Naive thymus-derived CD4-positive, alpha-beta T cell (primary cell): ENCODE results near the gene SLIT1. TPM values are rescaled to one million over a fixed set of nuclear protein-coding genes. Genes with fewer than 3 reads are reported as not detected.

Experiments
- ATAC-seq: fragments of 150-1000 bp; cut with Tn5 transposase; 2 replicates; pipeline ENCODE4 v1.10.0; 2021; ENCODE audit warnings: mild to moderate bottlenecking, moderate library complexity
- CTCF ChIA-PET: fragments of 350-600 bp; sonication (Branson Sonifier 250); formaldehyde crosslinking; loops from one replicate; lab custom pipeline; 2021; ENCODE audit warnings: antibody characterized with exemption; lab: Charles Lee
- POLR2A ChIA-PET: fragments of 350-600 bp; sonication (Branson Sonifier 250); formaldehyde crosslinking; loops from one replicate; lab custom pipeline; 2021; ENCODE audit warnings: antibody characterized with exemption, inconsistent platforms; lab: Charles Lee
- DNase-seq, 9 donors: peaks; one replicate each; pipeline versions ENCODE4 v3.0.0 to v3.0.0-alpha.2; 2020 to 2022; ENCODE audit warnings: mixed read lengths in 1 of 9
- H3K27ac ChIP-seq: one replicate; pipeline ENCODE4 v1.7.0; 2013; ENCODE audit warnings: mild to moderate bottlenecking, low read depth, low read length, moderate library complexity
- H3K27me3 ChIP-seq, 2 donors: one replicate each; pipeline ENCODE4 v1.7.0; 2013; ENCODE audit warnings: low read length in 2 of 2, mild to moderate bottlenecking in 2 of 2, moderate library complexity in 2 of 2; ENCODE audit not compliant: control insufficient read depth in 2 of 2, insufficient read depth in 2 of 2
- H3K36me3 ChIP-seq, 3 experiments: 1 replicate in 2 of 3; 2 replicates in 1 of 3; pipeline ENCODE4 v1.7.0; 2013; ENCODE audit warnings: low read length in 3 of 3, mild to moderate bottlenecking in 3 of 3, moderate library complexity in 1 of 3; ENCODE audit not compliant: insufficient read depth in 3 of 3, control insufficient read depth in 2 of 3
- H3K4me1 ChIP-seq, 2 donors: one replicate each; pipeline ENCODE4 v1.7.0; 2013; ENCODE audit warnings: low read length in 2 of 2, mild to moderate bottlenecking in 2 of 2, moderate library complexity in 1 of 2; ENCODE audit not compliant: control insufficient read depth in 2 of 2, insufficient read depth in 2 of 2
- H3K4me3 ChIP-seq: 2 replicates; pipeline ENCODE4 v1.7.0; 2013; ENCODE audit warnings: mild to moderate bottlenecking, low read length
- H3K9me3 ChIP-seq, 3 experiments: 1 replicate in 2 of 3; 2 replicates in 1 of 3; pipeline ENCODE4 v1.7.0; 2013; ENCODE audit warnings: low read length in 3 of 3; ENCODE audit not compliant: control insufficient read depth in 2 of 3
- H3K27ac Mint-ChIP-seq, 9 donors: one replicate each; pipeline ENCODE4 v1.8.0; 2020 to 2022; ENCODE audit warnings: mixed read lengths in 9 of 9, mild to moderate bottlenecking in 8 of 9, moderate library complexity in 5 of 9, inconsistent platforms in 2 of 9
- H3K27me3 Mint-ChIP-seq, 5 donors: one replicate each; pipeline ENCODE4 v1.8.0; 2021 to 2022; ENCODE audit warnings: mixed read lengths in 5 of 5, mild to moderate bottlenecking in 1 of 5
- H3K36me3 Mint-ChIP-seq, 5 donors: one replicate each; pipeline ENCODE4 v1.8.0; 2020 to 2022; ENCODE audit warnings: mixed read lengths in 5 of 5, mild to moderate bottlenecking in 3 of 5, inconsistent platforms in 1 of 5
- H3K4me1 Mint-ChIP-seq, 7 donors: one replicate each; pipeline ENCODE4 v1.8.0; 2020 to 2022; ENCODE audit warnings: mixed read lengths in 7 of 7, mild to moderate bottlenecking in 3 of 7, inconsistent platforms in 1 of 7
- H3K4me3 Mint-ChIP-seq, 10 donors: one replicate each; pipeline ENCODE4 v1.8.0; 2020 to 2022; ENCODE audit warnings: mild to moderate bottlenecking in 10 of 10, mixed read lengths in 10 of 10, moderate library complexity in 6 of 10, inconsistent platforms in 2 of 10
- H3K9me3 Mint-ChIP-seq, 11 donors: one replicate each; pipeline ENCODE4 v1.8.0; 2020 to 2022; ENCODE audit warnings: mixed read lengths in 11 of 11, mild to moderate bottlenecking in 4 of 11, inconsistent platforms in 1 of 11, moderate library complexity in 1 of 11
- intact Hi-C, 2 donors: fragments of 100-400 bp; cut with micrococcal nuclease; formaldehyde crosslinking; loops; one replicate each; pipeline ENCODE4 v1.15.1; 2023
- polyA plus RNA-seq, 2 donors: library from polyadenylated mRNA; unstranded; fragments of 300-500 nt; fragmentation: Illumina TruSeq; gene quantifications; one replicate each; pipeline ENCODE4 v1.2.3, GENCODE V29; 2021
- total RNA-seq, 6 experiments: library from RNA in 5 of 6; stranded (reverse) in 5 of 6; gene quantifications; 1 replicate in 5 of 6; 2 replicates in 1 of 6; pipeline ENCODE4 v1.2.3 and lab custom pipeline; 2021 to 2026

Gene SLIT1
- total and polyA plus RNA-seq, 7 experiments from 2014 or later = 0.19 to 0.88 (median 0.44) TPM; not detected in 2

DNA sequence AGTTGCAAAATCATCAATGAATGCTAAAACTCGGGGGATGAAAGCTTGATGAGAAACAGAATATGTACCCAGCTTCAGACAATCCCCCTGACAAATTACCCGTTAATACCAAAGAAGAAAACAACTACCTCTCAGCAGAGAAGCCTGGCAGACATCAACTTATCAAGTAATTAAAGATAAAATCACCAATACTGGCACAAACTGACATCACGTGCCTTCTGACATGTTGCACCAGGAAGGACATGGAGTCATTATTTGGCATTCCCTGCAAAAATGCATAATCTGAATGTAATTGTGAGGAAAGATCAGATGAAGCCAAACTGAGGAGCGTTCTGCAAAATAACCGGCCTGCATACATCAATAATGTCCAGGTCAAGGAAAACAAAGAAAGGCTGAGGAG, 7.7 kb downstream of the SLIT1 start:
- Histone ChIP-seq H3K4me1 (no peaks in the 10 kb centered on the region), H3K9me3 (no peaks in the 10 kb centered on the region), H3K36me3 (no peaks in the 10 kb centered on the region), H3K27ac (no peak overlapping the region), H3K27me3 (no peaks in the 10 kb centered on the region), H3K4me3 (no peak overlapping the region)
- ChIA-PET CTCF (interaction anchor here (0.5 kb wide), 1 partner anchor 692 kb away, joined by 3 read pairs; no protein-coding TSS in a partner anchor), POLR2A (no interaction called here)
- intact Hi-C loops = no loop called here
- Mint-ChIP-seq H3K4me1 (no peaks in the 10 kb centered on the region), H3K4me3 (no peak overlapping the region), H3K27ac (no peak overlapping the region), H3K9me3 (no peaks in the 10 kb centered on the region), H3K36me3 (peaks cover 0 to 3% (median 0%) of the 10 kb centered on the region in 5 donors), H3K27me3 (peaks cover 19 to 40% (median 29%) of the 10 kb centered on the region in 5 donors)
- DNase-seq (no peak), ATAC-seq (no peak)

DNA sequence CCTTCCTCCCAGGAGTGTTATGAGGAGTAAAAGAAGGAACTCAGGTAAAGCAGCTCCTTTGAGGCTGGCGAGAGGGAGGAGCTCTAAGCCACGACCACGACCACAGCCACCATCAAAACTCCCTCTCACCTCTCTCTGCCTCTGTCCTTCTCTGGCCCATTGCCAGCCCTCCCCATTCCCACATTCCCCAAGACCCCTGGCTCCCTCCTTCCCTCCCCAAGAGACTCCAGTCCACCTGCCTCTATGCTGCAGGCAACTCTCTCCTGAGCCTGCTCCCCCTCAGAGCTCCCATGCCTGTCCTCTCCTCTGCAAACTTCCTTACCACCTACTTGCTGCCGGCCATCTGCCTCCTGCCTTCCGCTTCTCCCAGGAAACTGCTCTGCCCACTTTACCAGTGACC, 9.5 kb downstream of the SLIT1 start:
- H3K27ac ChIP-seq = no peak overlapping the region
- ChIA-PET POLR2A (no interaction called here), CTCF (no interaction called here)
- H3K4me1 ChIP-seq = no peaks in the 10 kb centered on the region
- H3K4me3 ChIP-seq = no peak overlapping the region
- ATAC-seq = no peak
- H3K9me3 ChIP-seq = no peaks in the 10 kb centered on the region
- Mint-ChIP-seq H3K9me3 (no peaks in the 10 kb centered on the region), H3K27me3 (peaks cover 13 to 30% (median 14%) of the 10 kb centered on the region in 5 donors), H3K27ac (no peak overlapping the region), H3K4me1 (no peaks in the 10 kb centered on the region), H3K4me3 (no peak overlapping the region), H3K36me3 (no peaks in the 10 kb centered on the region)
- no peaks in the 10 kb centered on the region for H3K36me3 ChIP-seq
- H3K27me3 ChIP-seq = no peaks in the 10 kb centered on the region
- DNase-seq = no peak
- intact Hi-C loops = no loop called here

DNA sequence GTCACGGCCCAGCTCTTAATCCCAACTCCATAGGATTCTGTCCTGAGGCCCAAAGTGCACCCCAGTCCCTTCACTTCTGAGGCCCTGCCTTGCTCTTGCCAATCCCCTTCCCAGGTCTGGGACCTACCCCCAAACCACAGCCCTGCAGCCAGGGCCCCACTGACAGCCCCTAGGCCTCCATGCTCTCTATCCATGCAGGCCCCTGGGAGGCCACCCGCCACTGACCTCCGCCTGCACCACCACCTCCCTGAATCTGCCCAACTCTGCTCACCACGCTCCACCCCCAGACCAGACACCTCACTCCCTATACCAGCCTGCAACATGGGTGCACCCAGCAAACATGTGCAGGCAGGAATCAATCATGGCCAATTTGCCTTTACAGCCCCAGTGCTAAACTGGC, 10.2 kb downstream of the SLIT1 start:
- Histone ChIP-seq H3K4me1 (no peaks in the 10 kb centered on the region), H3K27me3 (no peaks in the 10 kb centered on the region), H3K27ac (no peak overlapping the region), H3K36me3 (no peaks in the 10 kb centered on the region), H3K4me3 (no peak overlapping the region), H3K9me3 (no peaks in the 10 kb centered on the region)
- ChIA-PET CTCF (no interaction called here), POLR2A (no interaction called here)
- Mint-ChIP-seq H3K36me3 (no peaks in the 10 kb centered on the region), H3K27ac (no peak overlapping the region), H3K4me1 (no peaks in the 10 kb centered on the region), H3K9me3 (no peaks in the 10 kb centered on the region), H3K4me3 (no peak overlapping the region), H3K27me3 (peaks cover 11 to 27% (median 16%) of the 10 kb centered on the region in 5 donors)
- intact Hi-C loops = no loop called here
- no peak for ATAC-seq
- DNase-seq = no peak

DNA sequence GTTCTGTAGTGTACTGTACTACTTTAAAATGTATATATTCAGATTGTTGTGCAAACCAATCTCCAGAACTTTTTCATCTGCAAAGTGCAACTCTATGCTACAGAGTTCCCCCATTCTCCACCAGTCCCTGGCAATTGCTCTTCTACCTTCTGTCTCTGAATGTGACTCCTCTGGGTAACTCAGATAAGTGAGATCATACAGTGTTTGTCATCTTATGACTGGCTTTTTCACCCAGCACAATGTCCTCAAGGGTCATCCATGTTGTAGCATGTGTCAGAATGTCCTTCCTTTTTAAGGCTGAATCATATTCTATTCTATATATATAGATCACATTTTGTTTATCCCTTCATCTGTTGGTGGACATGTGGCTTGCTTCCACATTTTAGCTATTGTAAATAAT, 10.8 kb downstream of the SLIT1 start:
- H3K4me1 Mint-ChIP-seq = no peaks in the 10 kb centered on the region
- peaks cover 4 to 27% (median 10%) of the 10 kb centered on the region in 5 donors for H3K27me3 Mint-ChIP-seq
- ATAC-seq = no peak
- Histone ChIP-seq H3K4me1 (no peaks in the 10 kb centered on the region), H3K36me3 (no peaks in the 10 kb centered on the region), H3K4me3 (no peak overlapping the region), H3K9me3 (no peaks in the 10 kb centered on the region), H3K27ac (no peak overlapping the region), H3K27me3 (no peaks in the 10 kb centered on the region)
- H3K36me3 Mint-ChIP-seq = no peaks in the 10 kb centered on the region
- H3K4me3 Mint-ChIP-seq = no peak overlapping the region
- intact Hi-C loops = no loop called here
- H3K9me3 Mint-ChIP-seq = no peaks in the 10 kb centered on the region
- ChIA-PET CTCF (no interaction called here), POLR2A (no interaction called here)
- H3K27ac Mint-ChIP-seq = no peak overlapping the region
- no peak for DNase-seq

DNA sequence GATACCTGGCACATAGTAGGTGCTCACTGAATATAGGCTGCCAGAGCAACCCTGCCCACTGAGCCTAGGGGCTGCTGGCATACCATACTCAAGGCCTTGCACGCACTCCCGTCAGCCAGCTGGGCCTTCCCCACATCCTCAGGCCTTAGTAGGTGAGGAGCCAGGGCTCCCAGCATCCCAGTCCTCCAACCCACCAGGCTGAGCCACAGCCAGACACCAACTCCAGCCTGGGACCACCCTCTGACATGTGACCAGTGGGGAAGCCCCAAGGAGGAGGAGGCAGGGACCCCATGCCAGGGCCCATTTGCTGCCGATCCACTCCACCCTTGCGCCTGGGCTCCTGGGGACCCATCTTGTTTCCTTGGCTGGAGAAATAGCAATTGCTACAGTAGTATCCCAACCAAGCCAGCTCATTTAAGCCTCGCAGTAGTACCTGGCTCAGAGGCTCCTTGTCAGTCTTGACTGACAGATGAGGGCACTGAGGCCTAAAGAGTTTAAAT, 11.4 kb downstream of the SLIT1 start:
- Mint-ChIP-seq H3K4me3 (no peak overlapping the region), H3K36me3 (no peaks in the 10 kb centered on the region), H3K4me1 (no peaks in the 10 kb centered on the region), H3K9me3 (no peaks in the 10 kb centered on the region), H3K27ac (peak overlapping the region in 1 of 9 donors; percentile 43), H3K27me3 (peaks cover 4 to 32% (median 10%) of the 10 kb centered on the region in 5 donors)
- H3K27me3 ChIP-seq = no peaks in the 10 kb centered on the region
- POLR2A ChIA-PET = no interaction called here
- no peak for DNase-seq
- no peak overlapping the region for H3K27ac ChIP-seq
- H3K4me1 ChIP-seq = no peaks in the 10 kb centered on the region
- CTCF ChIA-PET = interaction anchor here (0.5 kb wide), 1 partner anchor 446 kb away, joined by 4 read pairs; no protein-coding TSS in a partner anchor
- no peak overlapping the region for H3K4me3 ChIP-seq
- intact Hi-C loops = no loop called here
- no peak for ATAC-seq
- no peaks in the 10 kb centered on the region for H3K36me3 ChIP-seq
- H3K9me3 ChIP-seq = no peaks in the 10 kb centered on the region

DNA sequence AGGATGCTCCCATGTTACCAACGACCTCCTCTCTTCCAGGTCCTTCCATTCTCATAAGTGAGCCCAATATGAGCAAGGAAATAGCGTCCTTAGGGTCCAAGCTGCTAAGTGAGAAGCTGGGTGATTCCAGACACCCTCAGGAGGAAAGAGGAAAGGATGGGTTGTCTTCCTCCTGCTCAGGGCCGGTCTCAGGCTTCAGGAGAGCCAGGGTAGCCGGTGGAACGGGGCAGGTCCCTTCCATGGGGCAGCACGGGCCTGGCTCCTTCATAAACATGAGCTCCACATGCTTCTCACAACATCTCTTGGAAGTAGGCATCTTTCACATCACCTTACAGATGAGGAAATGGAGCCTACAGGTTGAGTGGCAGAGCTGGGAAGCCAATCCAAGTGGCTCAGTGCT, 12.7 kb downstream of the SLIT1 start:
- CTCF ChIA-PET = interaction anchor here (0.6 to 0.7 kb wide), 2 partner anchors 38 to 410 kb away, joined by 3 read pairs; no protein-coding TSS in a partner anchor
- Histone ChIP-seq H3K27ac (no peak overlapping the region), H3K4me3 (no peak overlapping the region), H3K4me1 (no peaks in the 10 kb centered on the region), H3K9me3 (no peaks in the 10 kb centered on the region), H3K36me3 (no peaks in the 10 kb centered on the region), H3K27me3 (no peaks in the 10 kb centered on the region)
- H3K4me3 Mint-ChIP-seq = no peak overlapping the region
- intact Hi-C loops = no loop called here
- H3K9me3 Mint-ChIP-seq = no peaks in the 10 kb centered on the region
- POLR2A ChIA-PET = no interaction called here
- no peaks in the 10 kb centered on the region for H3K4me1 Mint-ChIP-seq
- H3K36me3 Mint-ChIP-seq = no peaks in the 10 kb centered on the region
- no peak overlapping the region for H3K27ac Mint-ChIP-seq
- peaks cover 7 to 26% (median 15%) of the 10 kb centered on the region in 5 donors for H3K27me3 Mint-ChIP-seq
- DNase-seq (no peak), ATAC-seq (no peak)

DNA sequence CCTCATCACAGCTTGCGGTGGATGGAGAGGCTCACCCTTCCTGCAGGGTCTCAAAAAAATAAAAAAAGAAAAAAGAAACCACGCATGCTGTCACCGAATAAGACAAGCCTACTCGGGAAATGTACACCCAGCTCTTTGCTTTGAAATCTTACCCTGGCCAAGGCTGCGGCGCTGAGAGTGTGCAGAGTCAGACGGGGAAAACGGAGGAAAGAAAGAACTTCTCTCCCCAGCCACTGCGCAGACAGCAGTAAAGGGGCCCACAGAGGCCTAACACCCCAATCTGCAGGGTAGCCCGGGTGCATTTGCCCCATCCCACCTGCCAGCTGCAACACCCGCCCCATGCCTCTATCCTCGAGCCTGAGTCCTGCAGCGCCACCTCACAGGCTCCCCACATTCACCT, 14.8 kb downstream of the SLIT1 start:
- ChIA-PET CTCF (no interaction called here), POLR2A (no interaction called here)
- no peak overlapping the region for H3K4me3 ChIP-seq
- H3K27ac ChIP-seq = no peak overlapping the region
- H3K36me3 ChIP-seq = no peaks in the 10 kb centered on the region
- ATAC-seq (no peak), DNase-seq (no peak)
- Mint-ChIP-seq H3K27me3 (peaks cover 7 to 28% (median 15%) of the 10 kb centered on the region in 5 donors), H3K4me1 (no peaks in the 10 kb centered on the region), H3K27ac (no peak overlapping the region), H3K9me3 (peaks cover 0 to 1% (median 0%) of the 10 kb centered on the region in 11 donors), H3K36me3 (no peaks in the 10 kb centered on the region), H3K4me3 (no peak overlapping the region)
- H3K9me3 ChIP-seq = no peaks in the 10 kb centered on the region
- no peaks in the 10 kb centered on the region for H3K4me1 ChIP-seq
- intact Hi-C loops = no loop called here
- H3K27me3 ChIP-seq = no peaks in the 10 kb centered on the region
